Measurements from ENCODE around the gene FXYD3.

- TF ChIP-seq CTCF (IDR thresholded peaks at IDR 0.05) (no peak), POLR2A (IDR thresholded peaks at IDR 0.05) (no peak)
These were observed 24.8 kb downstream of the FXYD3 start for GRCh38 chr19:35140207-35140961.
